Liver (tissue), 3 donors: ENCODE measurements around the gene RPL34.

Experiments used
- CTCF ChIP-seq: fragments of 150-350 bp; IDR thresholded peaks from 2 replicates; pipeline ENCODE4 v1.5.1; 2017; ENCODE audit warnings: improper control_type of control experiment, low read depth, low read length; ENCODE audit not compliant: missing input control
- FOXA1 ChIP-seq: IDR thresholded peaks from 2 replicates; pipeline ENCODE4 v1.6.1; 2016; ENCODE audit warnings: antibody characterized with exemption
- GABPA ChIP-seq, 2 donors: IDR thresholded peaks in 1 of 2; conservative IDR thresholded peaks in 1 of 2; 2 replicates each; pipeline ENCODE4 v1.6.1; 2016; ENCODE audit warnings: antibody characterized with exemption in 2 of 2, mild to moderate bottlenecking in 1 of 2, moderate library complexity in 1 of 2
- MAX ChIP-seq: IDR thresholded peaks from 2 replicates; pipeline ENCODE4 v1.6.1; 2016; ENCODE audit warnings: antibody characterized with exemption
- RAD21 ChIP-seq, 2 donors: IDR thresholded peaks; 2 replicates each; pipeline ENCODE4 v1.6.1; 2016; ENCODE audit warnings: antibody characterized with exemption in 2 of 2, mild to moderate bottlenecking in 2 of 2
- REST ChIP-seq: IDR thresholded peaks from 2 replicates; pipeline ENCODE4 v1.6.1; 2016; ENCODE audit warnings: antibody characterized with exemption, mild to moderate bottlenecking
- SP1 ChIP-seq: IDR thresholded peaks from 2 replicates; pipeline ENCODE4 v1.6.1; 2018; ENCODE audit warnings: antibody characterized with exemption, mild to moderate bottlenecking
- YY1 ChIP-seq: IDR thresholded peaks from 2 replicates; pipeline ENCODE4 v1.6.1; 2016; ENCODE audit warnings: antibody characterized with exemption, mild to moderate bottlenecking
- donor health status: healthy.
- donor health status: healthy.

- TF ChIP-seq REST (no peak), CTCF (no peak), YY1 (no peak), MAX (no peak), RAD21 (IDR thresholded peaks at IDR 0.05) (no peak), GABPA (IDR thresholded peaks at IDR 0.05 in 1 of 2, conservative IDR thresholded peaks at IDR 0.05 in 1 of 2) (no peak), FOXA1 (no peak), SP1 (no peak)
These were observed 1.6 kb downstream of the RPL34 start for GRCh38 chr4:108622022-108622421.
